Activated T-cell treated with anti-CD3 and anti-CD28 coated beads, Interleukin-2, amount 50 U/mL, for 48 hours (primary cell): ENCODE measurements around the gene RAB28.

Source experiments
- DNase-seq, 2 experiments: peaks; one replicate each; pipeline ENCODE4 v3.0.0-alpha.2; 2020

The RAB28 gene

GRCh38 chr4:13367691-13368090, 116.4 kb downstream of the RAB28 start:
- DNase-seq = no peak

GRCh38 chr4:13367244-13367643, 116.9 kb downstream of the RAB28 start:
- DNase-seq = no peak

GRCh38 chr4:13365195-13365594, 118.9 kb downstream of the RAB28 start:
- DNase-seq = no peak

GRCh38 chr4:13364653-13365052, 119.5 kb downstream of the RAB28 start:
- no peak for DNase-seq

GRCh38 chr4:13364172-13364571, 120.0 kb downstream of the RAB28 start:
- DNase-seq = no peak

- no peak for DNase-seq
These were observed 124.3 kb downstream of the RAB28 start for GRCh38 chr4:13359809-13360208.

GRCh38 chr4:13355111-13355880, 128.8 kb downstream of the RAB28 start:
- DNase-seq = no peak

GRCh38 chr4:13349096-13349495, 135.0 kb downstream of the RAB28 start:
- no peak for DNase-seq

- DNase-seq = no peak
These were observed 135.9 kb downstream of the RAB28 start for GRCh38 chr4:13348216-13348615.

GRCh38 chr4:13347517-13348125, 136.5 kb downstream of the RAB28 start:
- no peak for DNase-seq

- DNase-seq = no peak
These were observed 139.9 kb downstream of the RAB28 start for GRCh38 chr4:13344216-13344615.

GRCh38 chr4:13340672-13341071, 143.5 kb downstream of the RAB28 start:
- no peak for DNase-seq

- no peak for DNase-seq
These were observed 152.3 kb downstream of the RAB28 start for GRCh38 chr4:13331827-13332226.

GRCh38 chr4:13329963-13330362, 154.2 kb downstream of the RAB28 start:
- no peak for DNase-seq

- no peak for DNase-seq
These were observed 154.7 kb downstream of the RAB28 start for GRCh38 chr4:13329340-13329850.

- DNase-seq = no peak
These were observed 155.5 kb downstream of the RAB28 start for GRCh38 chr4:13328591-13328990.

GRCh38 chr4:13327991-13328390, 156.1 kb downstream of the RAB28 start:
- no peak for DNase-seq

GRCh38 chr4:13325744-13326143, 158.4 kb downstream of the RAB28 start:
- no peak for DNase-seq

GRCh38 chr4:13323921-13324320, 160.2 kb downstream of the RAB28 start:
- no peak for DNase-seq

GRCh38 chr4:13322681-13323101, 161.4 kb downstream of the RAB28 start:
- DNase-seq = no peak
